Body of pancreas (tissue), 4 donors: ENCODE measurements around the gene PLS1. TPM values are rescaled to one million over a fixed set of nuclear protein-coding genes. Genes with fewer than 3 reads are reported as not detected.

Source experiments
- ATAC-seq: fragments of 150-250 bp; one replicate; pipeline ENCODE4 v1.9.1; 2016
- DNase-seq, 4 donors: peaks; one replicate each; pipeline ENCODE4 v3.0.0-alpha.2; 2019
- H3K27ac ChIP-seq, 4 donors: fragments of 200-600 bp; sonication (generic); 1 replicate in 3 of 4; 2 replicates in 1 of 4; pipeline versions ENCODE4 v1.5.1 to v1.6.1; 2016 to 2019; ENCODE audit warnings: mild to moderate bottlenecking in 1 of 4, mixed read lengths in 1 of 4, moderate library complexity in 1 of 4
- H3K27me3 ChIP-seq, 2 donors: fragments of 200-600 bp; sonication (generic); one replicate each; pipeline ENCODE4 v1.6.0; 2016; ENCODE audit warnings: mild to moderate bottlenecking in 1 of 2
- H3K36me3 ChIP-seq, 2 donors: fragments of 200-600 bp; sonication (generic); replicated peaks in 1 of 2; 2 replicates each; pipeline ENCODE4 v1.5.1; 2016; ENCODE audit warnings: low read depth in 2 of 2; ENCODE audit not compliant: insufficient read depth in 1 of 2
- H3K4me1 ChIP-seq: fragments of 200-600 bp; sonication (generic); one replicate; pipeline ENCODE4 v1.6.0; 2016
- H3K4me3 ChIP-seq, 2 donors: fragments of 200-600 bp; sonication (generic); 1 replicate in 1 of 2; 2 replicates in 1 of 2; pipeline ENCODE4 v1.5.1; 2016 to 2019
- H3K9me3 ChIP-seq, 3 donors: fragments of 200-600 bp; sonication (generic); 1 replicate in 2 of 3; 2 replicates in 1 of 3; pipeline ENCODE4 v1.5.1; 2016
- CTCF ChIP-seq, 7 experiments: fragments of 450-650 bp in 4 of 7; fragments of 200-600 bp in 3 of 7; sonication (generic) in 3 of 7; IDR thresholded peaks; one replicate each; pipeline ENCODE4 v1.5.1; 2016 to 2019; ENCODE audit warnings: antibody characterized with exemption in 7 of 7
- POLR2A ChIP-seq, 3 donors: fragments of 450-650 bp; IDR thresholded peaks; one replicate each; pipeline ENCODE4 v1.6.1; 2016; ENCODE audit warnings: antibody characterized with exemption in 3 of 3, mild to moderate bottlenecking in 2 of 3
- whole genome bisulfite sequencing, 2 donors: methylation state at CpG; one replicate each; pipeline ENCODE4 v1.1.5; 2017; 5-methylcytosine and 5-hydroxymethylcytosine counted together
- intact Hi-C: fragments of 100-400 bp; cut with DNase I; formaldehyde crosslinking; loops from one replicate; pipeline ENCODE4 v1.15.1; 2023
- total RNA-seq, 2 donors: library from RNA; depleted of rRNA; stranded (reverse); fragments of >200 nt; gene quantifications; one replicate each; pipeline ENCODE4 v1.1.0, GENCODE V29; 2016

The PLS1 gene
- total RNA-seq, 2 donors from 2014 or later, result 6.3 to 21.8 TPM

- TF ChIP-seq POLR2A (IDR thresholded peaks at IDR 0.05) (no peak), CTCF (IDR thresholded peaks at IDR 0.05) (no peak)
- H3K27me3 ChIP-seq, result no peaks in the 10 kb centered on the region
- H3K27ac ChIP-seq, result no peak overlapping the region
- DNase-seq (no peak), ATAC-seq (no peak)
- WGBS, 2 donors, result 90 to 98% methylated on average over 2 of the region's 2 CpGs
- H3K9me3 ChIP-seq, result no peaks in the 10 kb centered on the region
- no peaks in the 10 kb centered on the region for H3K36me3 ChIP-seq
- intact Hi-C loops, result no loop called here
- H3K4me3 ChIP-seq, result no peak overlapping the region
- H3K4me1 ChIP-seq, result no peaks in the 10 kb centered on the region
Observed at GRCh38 chr3:142691527-142691926, 95.3 kb downstream of the PLS1 start.

DNA sequence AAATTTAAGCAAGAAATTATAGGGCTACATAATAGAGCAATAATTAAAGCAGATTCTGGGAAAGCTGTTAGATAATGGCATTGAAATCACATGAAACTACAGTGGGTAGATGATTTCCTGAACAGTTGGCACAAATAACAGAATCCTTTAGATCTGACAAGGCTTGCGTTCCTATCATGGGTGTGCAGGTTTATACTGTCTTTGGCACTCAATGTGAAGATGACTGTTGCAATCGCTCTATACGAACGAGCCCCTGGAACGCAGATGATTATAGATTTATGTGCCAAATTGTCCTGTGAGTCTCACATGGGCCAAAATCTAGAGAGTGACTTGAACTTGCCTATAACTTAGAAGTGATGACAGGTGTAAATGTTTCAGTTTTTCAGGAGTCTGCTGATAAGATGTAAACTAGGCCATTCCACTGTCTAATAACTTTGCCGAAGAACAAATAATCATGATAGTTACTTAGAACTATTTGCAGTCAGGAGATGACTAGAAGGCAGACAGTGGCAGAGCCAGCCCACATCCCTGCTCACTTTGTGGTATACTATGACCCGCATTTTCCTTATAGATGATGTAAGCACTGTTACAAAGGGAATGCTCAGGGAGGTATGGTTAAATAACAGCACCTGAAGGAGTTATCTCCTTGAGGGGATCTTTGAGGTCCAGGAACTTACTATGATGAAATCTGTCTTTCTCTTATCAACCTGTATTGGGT is 97.1 kb downstream of the PLS1 start:
- no peak for TF ChIP-seq POLR2A (IDR thresholded peaks at IDR 0.05)
- TF ChIP-seq CTCF (IDR thresholded peaks at IDR 0.05), result no peak

GRCh38 chr3:142694225-142694624 is 98.0 kb downstream of the PLS1 start:
- no peak for DNase-seq
- Histone ChIP-seq H3K27me3 (no peaks in the 10 kb centered on the region), H3K27ac (no peak overlapping the region), H3K4me1 (no peaks in the 10 kb centered on the region), H3K36me3 (no peaks in the 10 kb centered on the region), H3K9me3 (no peaks in the 10 kb centered on the region), H3K4me3 (no peak overlapping the region)
- WGBS, 2 donors, result 88 to 94% methylated on average over 1 of the region's 1 CpG
- no peak for ATAC-seq
- intact Hi-C loops, result no loop called here
- TF ChIP-seq CTCF (IDR thresholded peaks at IDR 0.05) (no peak), POLR2A (IDR thresholded peaks at IDR 0.05) (no peak)

More for the DNA sequence above, 97.1 kb downstream of the PLS1 start:
- no peaks in the 10 kb centered on the region for H3K27me3 ChIP-seq
- WGBS, 2 donors, result 79 to 85% methylated on average over 7 of the region's 7 CpGs
- DNase-seq, result no peak
- no peaks in the 10 kb centered on the region for H3K36me3 ChIP-seq
- intact Hi-C loops, result no loop called here
- no peaks in the 10 kb centered on the region for H3K4me1 ChIP-seq
- no peak overlapping the region for H3K4me3 ChIP-seq
- ATAC-seq, result no peak
- H3K9me3 ChIP-seq, result no peaks in the 10 kb centered on the region
- H3K27ac ChIP-seq, result no peak overlapping the region

GRCh38 chr3:142705198-142705597 is 109.0 kb downstream of the PLS1 start:
- DNase-seq (no peak), ATAC-seq (no peak)
- intact Hi-C loops, result no loop called here
- H3K4me3 ChIP-seq, result no peak overlapping the region
- H3K36me3 ChIP-seq, result no peaks in the 10 kb centered on the region
- TF ChIP-seq CTCF (IDR thresholded peaks at IDR 0.05) (no peak), POLR2A (IDR thresholded peaks at IDR 0.05) (no peak)
- WGBS, 2 donors, result 77 to 81% methylated on average over 2 of the region's 2 CpGs
- no peaks in the 10 kb centered on the region for H3K9me3 ChIP-seq
- no peaks in the 10 kb centered on the region for H3K27me3 ChIP-seq
- no peaks in the 10 kb centered on the region for H3K4me1 ChIP-seq
- H3K27ac ChIP-seq, result no peak overlapping the region
